ENCODE measurements around the gene SPAAR.

The SPAAR gene

GRCh38 chr9:35909274-35909673 lies at the start of gene SPAAR:
Gene SPAAR, plus strand, starts transcription at chr9:35909490. Its CDS starts 974 bp downstream, at chr9:35910464.
- Histone ChIP-seq H3K9ac (ENCODE audit: low read depth in 1 of 2, low read length in 2 of 2) (peak within 1 kb of the TSS; percentile 63 to 66), H3K4me3 (ENCODE audit: low read length in 2 of 2) (peak within 1 kb of the TSS; percentile 26 to 68), H3K36me3 (ENCODE audit: control insufficient read depth in 2 of 2, insufficient read depth in 2 of 2, low read length in 2 of 2) (no peaks in the 10 kb centered on the region), H3K27ac (ENCODE audit: low read depth in 2 of 2, low read length in 2 of 2) (peak within 1 kb of the TSS; percentile 97), H3K9me3 (ENCODE audit: control insufficient read depth in 2 of 2, low read length in 2 of 2) (no peaks in the 10 kb centered on the region), H3K27me3 (ENCODE audit: control insufficient read depth in 2 of 2, insufficient read depth in 2 of 2, low read length in 2 of 2) (no peaks in the 10 kb centered on the region), H3K4me1 (ENCODE audit: control insufficient read depth in 2 of 2, insufficient read depth in 2 of 2, low read length in 2 of 2) (peaks cover 73 to 77% of the 10 kb centered on the region in 2 donors)

GRCh38 chr9:35859990-35860339 lies 49.3 kb upstream of the SPAAR start:
- Histone ChIP-seq H3K27me3 (ENCODE audit: control insufficient read depth in 2 of 2, insufficient read depth in 2 of 2, low read length in 2 of 2) (peaks cover 13 to 14% of the 10 kb centered on the region in 2 donors), H3K27ac (ENCODE audit: low read depth in 2 of 2, low read length in 2 of 2) (no peak overlapping the region), H3K9ac (ENCODE audit: low read depth in 1 of 2, low read length in 2 of 2) (no peak overlapping the region), H3K4me3 (ENCODE audit: low read length in 2 of 2) (no peak overlapping the region), H3K4me1 (ENCODE audit: control insufficient read depth in 2 of 2, insufficient read depth in 2 of 2, low read length in 2 of 2) (peaks cover 0 to 5% of the 10 kb centered on the region in 2 donors), H3K9me3 (ENCODE audit: control insufficient read depth in 2 of 2, low read length in 2 of 2) (no peaks in the 10 kb centered on the region), H3K36me3 (ENCODE audit: control insufficient read depth in 2 of 2, insufficient read depth in 2 of 2, low read length in 2 of 2) (no peaks in the 10 kb centered on the region)

GRCh38 chr9:35861161-35861897 lies 48.0 kb upstream of the SPAAR start:
- peaks cover 13 to 14% of the 10 kb centered on the region in 2 donors for H3K27me3 ChIP-seq (ENCODE audit: control insufficient read depth in 2 of 2, insufficient read depth in 2 of 2, low read length in 2 of 2)
- H3K4me3 ChIP-seq (ENCODE audit: low read length in 2 of 2) = no peak overlapping the region
- H3K27ac ChIP-seq (ENCODE audit: low read depth in 2 of 2, low read length in 2 of 2) = no peak overlapping the region
- peaks cover 0 to 5% of the 10 kb centered on the region in 2 donors for H3K4me1 ChIP-seq (ENCODE audit: control insufficient read depth in 2 of 2, insufficient read depth in 2 of 2, low read length in 2 of 2)
- no peaks in the 10 kb centered on the region for H3K9me3 ChIP-seq (ENCODE audit: control insufficient read depth in 2 of 2, low read length in 2 of 2)
- no peaks in the 10 kb centered on the region for H3K36me3 ChIP-seq (ENCODE audit: control insufficient read depth in 2 of 2, insufficient read depth in 2 of 2, low read length in 2 of 2)
- no peak overlapping the region for H3K9ac ChIP-seq (ENCODE audit: low read depth in 1 of 2, low read length in 2 of 2)

GRCh38 chr9:35862328-35862727 lies 47.0 kb upstream of the SPAAR start:
- H3K9me3 ChIP-seq (ENCODE audit: control insufficient read depth in 2 of 2, low read length in 2 of 2) = no peaks in the 10 kb centered on the region
- no peak overlapping the region for H3K4me3 ChIP-seq (ENCODE audit: low read length in 2 of 2)
- peaks cover 13 to 14% of the 10 kb centered on the region in 2 donors for H3K27me3 ChIP-seq (ENCODE audit: control insufficient read depth in 2 of 2, insufficient read depth in 2 of 2, low read length in 2 of 2)
- peaks cover 0 to 5% of the 10 kb centered on the region in 2 donors for H3K4me1 ChIP-seq (ENCODE audit: control insufficient read depth in 2 of 2, insufficient read depth in 2 of 2, low read length in 2 of 2)
- no peaks in the 10 kb centered on the region for H3K36me3 ChIP-seq (ENCODE audit: control insufficient read depth in 2 of 2, insufficient read depth in 2 of 2, low read length in 2 of 2)
- no peak overlapping the region for H3K9ac ChIP-seq (ENCODE audit: low read depth in 1 of 2, low read length in 2 of 2)
- H3K27ac ChIP-seq (ENCODE audit: low read depth in 2 of 2, low read length in 2 of 2) = no peak overlapping the region

- peaks cover 13 to 14% of the 10 kb centered on the region in 2 donors for H3K27me3 ChIP-seq (ENCODE audit: control insufficient read depth in 2 of 2, insufficient read depth in 2 of 2, low read length in 2 of 2)
- peaks cover 0 to 5% of the 10 kb centered on the region in 2 donors for H3K4me1 ChIP-seq (ENCODE audit: control insufficient read depth in 2 of 2, insufficient read depth in 2 of 2, low read length in 2 of 2)
- H3K27ac ChIP-seq (ENCODE audit: low read depth in 2 of 2, low read length in 2 of 2) = no peak overlapping the region
- H3K9ac ChIP-seq (ENCODE audit: low read depth in 1 of 2, low read length in 2 of 2) = no peak overlapping the region
- H3K9me3 ChIP-seq (ENCODE audit: control insufficient read depth in 2 of 2, low read length in 2 of 2) = no peaks in the 10 kb centered on the region
- no peaks in the 10 kb centered on the region for H3K36me3 ChIP-seq (ENCODE audit: control insufficient read depth in 2 of 2, insufficient read depth in 2 of 2, low read length in 2 of 2)
- no peak overlapping the region for H3K4me3 ChIP-seq (ENCODE audit: low read length in 2 of 2)
These were observed 45.7 kb upstream of the SPAAR start for GRCh38 chr9:35863583-35863982.

- Histone ChIP-seq H3K9me3 (ENCODE audit: control insufficient read depth in 2 of 2, low read length in 2 of 2) (no peaks in the 10 kb centered on the region), H3K36me3 (ENCODE audit: control insufficient read depth in 2 of 2, insufficient read depth in 2 of 2, low read length in 2 of 2) (no peaks in the 10 kb centered on the region), H3K27ac (ENCODE audit: low read depth in 2 of 2, low read length in 2 of 2) (no peak overlapping the region), H3K4me3 (ENCODE audit: low read length in 2 of 2) (no peak overlapping the region), H3K9ac (ENCODE audit: low read depth in 1 of 2, low read length in 2 of 2) (no peak overlapping the region), H3K27me3 (ENCODE audit: control insufficient read depth in 2 of 2, insufficient read depth in 2 of 2, low read length in 2 of 2) (peaks cover 12 to 13% of the 10 kb centered on the region in 2 donors), H3K4me1 (ENCODE audit: control insufficient read depth in 2 of 2, insufficient read depth in 2 of 2, low read length in 2 of 2) (peaks cover 0 to 1% of the 10 kb centered on the region in 2 donors)
These were observed 44.5 kb upstream of the SPAAR start for GRCh38 chr9:35864695-35865255.

GRCh38 chr9:35867538-35867937 lies 41.8 kb upstream of the SPAAR start:
- Histone ChIP-seq H3K4me1 (ENCODE audit: control insufficient read depth in 2 of 2, insufficient read depth in 2 of 2, low read length in 2 of 2) (no peaks in the 10 kb centered on the region), H3K27me3 (ENCODE audit: control insufficient read depth in 2 of 2, insufficient read depth in 2 of 2, low read length in 2 of 2) (peaks cover 3 to 10% of the 10 kb centered on the region in 2 donors)

GRCh38 chr9:35868933-35869332 lies 40.4 kb upstream of the SPAAR start:
- no peaks in the 10 kb centered on the region for H3K4me1 ChIP-seq (ENCODE audit: control insufficient read depth in 2 of 2, insufficient read depth in 2 of 2, low read length in 2 of 2)
- peaks cover 0 to 1% of the 10 kb centered on the region in 2 donors for H3K27me3 ChIP-seq (ENCODE audit: control insufficient read depth in 2 of 2, insufficient read depth in 2 of 2, low read length in 2 of 2)
- no peaks in the 10 kb centered on the region for H3K36me3 ChIP-seq (ENCODE audit: control insufficient read depth in 2 of 2, insufficient read depth in 2 of 2, low read length in 2 of 2)
- no peak overlapping the region for H3K27ac ChIP-seq (ENCODE audit: low read depth in 2 of 2, low read length in 2 of 2)
- H3K9ac ChIP-seq (ENCODE audit: low read depth in 1 of 2, low read length in 2 of 2) = no peak overlapping the region
- H3K9me3 ChIP-seq (ENCODE audit: control insufficient read depth in 2 of 2, low read length in 2 of 2) = no peaks in the 10 kb centered on the region
- H3K4me3 ChIP-seq (ENCODE audit: low read length in 2 of 2) = no peak overlapping the region

More at GRCh38 chr9:35867538-35867937, 41.8 kb upstream of the SPAAR start:
- Histone ChIP-seq H3K4me3 (ENCODE audit: low read length in 2 of 2) (no peak overlapping the region), H3K9me3 (ENCODE audit: control insufficient read depth in 2 of 2, low read length in 2 of 2) (no peaks in the 10 kb centered on the region), H3K9ac (ENCODE audit: low read depth in 1 of 2, low read length in 2 of 2) (no peak overlapping the region), H3K36me3 (ENCODE audit: control insufficient read depth in 2 of 2, insufficient read depth in 2 of 2, low read length in 2 of 2) (no peaks in the 10 kb centered on the region), H3K27ac (ENCODE audit: low read depth in 2 of 2, low read length in 2 of 2) (no peak overlapping the region)

GRCh38 chr9:35869621-35870216 lies 39.6 kb upstream of the SPAAR start:
- Histone ChIP-seq H3K27me3 (ENCODE audit: control insufficient read depth in 2 of 2, insufficient read depth in 2 of 2, low read length in 2 of 2) (no peaks in the 10 kb centered on the region), H3K9me3 (ENCODE audit: control insufficient read depth in 2 of 2, low read length in 2 of 2) (no peaks in the 10 kb centered on the region), H3K4me1 (ENCODE audit: control insufficient read depth in 2 of 2, insufficient read depth in 2 of 2, low read length in 2 of 2) (no peaks in the 10 kb centered on the region), H3K4me3 (ENCODE audit: low read length in 2 of 2) (no peak overlapping the region), H3K9ac (ENCODE audit: low read depth in 1 of 2, low read length in 2 of 2) (no peak overlapping the region), H3K27ac (ENCODE audit: low read depth in 2 of 2, low read length in 2 of 2) (no peak overlapping the region), H3K36me3 (ENCODE audit: control insufficient read depth in 2 of 2, insufficient read depth in 2 of 2, low read length in 2 of 2) (no peaks in the 10 kb centered on the region)

- H3K27me3 ChIP-seq (ENCODE audit: control insufficient read depth in 2 of 2, insufficient read depth in 2 of 2, low read length in 2 of 2) = no peaks in the 10 kb centered on the region
- H3K36me3 ChIP-seq (ENCODE audit: control insufficient read depth in 2 of 2, insufficient read depth in 2 of 2, low read length in 2 of 2) = no peaks in the 10 kb centered on the region
- no peak within 1 kb of the TSS for H3K27ac ChIP-seq (ENCODE audit: low read depth in 2 of 2, low read length in 2 of 2)
- H3K9ac ChIP-seq (ENCODE audit: low read depth in 1 of 2, low read length in 2 of 2) = no peak within 1 kb of the TSS
- H3K4me3 ChIP-seq (ENCODE audit: low read length in 2 of 2) = no peak within 1 kb of the TSS
- no peaks in the 10 kb centered on the region for H3K4me1 ChIP-seq (ENCODE audit: control insufficient read depth in 2 of 2, insufficient read depth in 2 of 2, low read length in 2 of 2)
- H3K9me3 ChIP-seq (ENCODE audit: control insufficient read depth in 2 of 2, low read length in 2 of 2) = no peaks in the 10 kb centered on the region
These were observed 38.9 kb upstream of the SPAAR start, which contains the start of gene OR13J1 for GRCh38 chr9:35870351-35870923. Gene OR13J1, minus strand, starts transcription at chr9:35870401. Its CDS starts 0 bp downstream, at chr9:35870401.
